ENCODE measurements around the gene ALAD. TPM values are rescaled to one million over a fixed set of nuclear protein-coding genes. Genes with fewer than 3 reads are reported as not detected.
"Not testable (repeated sequence)": the region's sequence is repeated elsewhere in the genome, so short reads cannot be mapped to it uniquely, and the experiment has no call there.

Gene ALAD
- total RNA-seq, 1 donor from 2014 or later = 23.7 TPM

- peaks cover 7% of the 10 kb centered on the region for H3K4me1 Mint-ChIP-seq (ENCODE audit: low read depth)
- intact Hi-C loops (cut with micrococcal nuclease) = no loop called here
- no peak overlapping the region for H3K4me3 Mint-ChIP-seq
- H3K9me3 Mint-ChIP-seq = no peaks in the 10 kb centered on the region
- no peaks in the 10 kb centered on the region for H3K27me3 Mint-ChIP-seq (ENCODE audit: insufficient read depth)
- peaks cover 15% of the 10 kb centered on the region for H3K36me3 Mint-ChIP-seq (ENCODE audit: low read depth)
- no peak overlapping the region for H3K27ac Mint-ChIP-seq
- no peak for DNase-seq (ENCODE audit: low spot score)
Measured at GRCh38 chr9:113391917-113392316, 9.2 kb downstream of the ALAD start.

- H3K9me3 Mint-ChIP-seq = no peaks in the 10 kb centered on the region
- no peaks in the 10 kb centered on the region for H3K4me1 Mint-ChIP-seq (ENCODE audit: low read depth)
- intact Hi-C loops (cut with micrococcal nuclease) = no loop called here
- no peak for DNase-seq (ENCODE audit: low spot score)
- H3K27ac Mint-ChIP-seq = no peak overlapping the region
- H3K36me3 Mint-ChIP-seq (ENCODE audit: low read depth) = peaks cover 14% of the 10 kb centered on the region
- H3K4me3 Mint-ChIP-seq = no peak overlapping the region
- H3K27me3 Mint-ChIP-seq (ENCODE audit: insufficient read depth) = no peaks in the 10 kb centered on the region
Measured at GRCh38 chr9:113390192-113390960, 10.7 kb downstream of the ALAD start.

- H3K9me3 Mint-ChIP-seq = no peaks in the 10 kb centered on the region
- H3K4me3 Mint-ChIP-seq = no peak overlapping the region
- no peak for DNase-seq (ENCODE audit: low spot score)
- H3K36me3 Mint-ChIP-seq (ENCODE audit: low read depth) = peaks cover 12% of the 10 kb centered on the region
- no peaks in the 10 kb centered on the region for H3K4me1 Mint-ChIP-seq (ENCODE audit: low read depth)
- intact Hi-C loops (cut with micrococcal nuclease) = no loop called here
- H3K27me3 Mint-ChIP-seq (ENCODE audit: insufficient read depth) = no peaks in the 10 kb centered on the region
- H3K27ac Mint-ChIP-seq = no peak overlapping the region
Measured at GRCh38 chr9:113389451-113389850, 11.6 kb downstream of the ALAD start.

GRCh38 chr9:113388833-113389232 lies 12.3 kb downstream of the ALAD start:
- intact Hi-C loops (cut with micrococcal nuclease) = no loop called here
- Mint-ChIP-seq H3K4me3 (no peak overlapping the region), H3K9me3 (no peaks in the 10 kb centered on the region), H3K4me1 (ENCODE audit: low read depth) (no peaks in the 10 kb centered on the region), H3K27ac (no peak overlapping the region), H3K36me3 (ENCODE audit: low read depth) (peaks cover 12% of the 10 kb centered on the region), H3K27me3 (ENCODE audit: insufficient read depth) (no peaks in the 10 kb centered on the region)
- DNase-seq (ENCODE audit: low spot score) = no peak

- no peak for DNase-seq (ENCODE audit: low spot score)
- Mint-ChIP-seq H3K27ac (no peak overlapping the region), H3K27me3 (ENCODE audit: insufficient read depth) (no peaks in the 10 kb centered on the region), H3K36me3 (ENCODE audit: low read depth) (peaks cover 12% of the 10 kb centered on the region), H3K9me3 (no peaks in the 10 kb centered on the region), H3K4me3 (no peak overlapping the region), H3K4me1 (ENCODE audit: low read depth) (no peaks in the 10 kb centered on the region)
- intact Hi-C loops (cut with micrococcal nuclease) = no loop called here
Measured at GRCh38 chr9:113387560-113388230, 13.4 kb downstream of the ALAD start.

- Mint-ChIP-seq H3K9me3 (no peaks in the 10 kb centered on the region), H3K4me1 (ENCODE audit: low read depth) (no peaks in the 10 kb centered on the region), H3K36me3 (ENCODE audit: low read depth) (peaks cover 11% of the 10 kb centered on the region), H3K27ac (no peak overlapping the region), H3K27me3 (ENCODE audit: insufficient read depth) (no peaks in the 10 kb centered on the region), H3K4me3 (no peak overlapping the region)
- intact Hi-C loops (cut with micrococcal nuclease) = no loop called here
- DNase-seq (ENCODE audit: low spot score) = no peak
Measured at GRCh38 chr9:113386571-113387393, 14.3 kb downstream of the ALAD start.

GRCh38 chr9:113381909-113382411 lies 19.1 kb downstream of the ALAD start:
- Mint-ChIP-seq H3K4me3 (no peak overlapping the region), H3K27me3 (ENCODE audit: insufficient read depth) (no peaks in the 10 kb centered on the region), H3K9me3 (no peaks in the 10 kb centered on the region), H3K27ac (no peak overlapping the region), H3K4me1 (ENCODE audit: low read depth) (peaks cover 6% of the 10 kb centered on the region), H3K36me3 (ENCODE audit: low read depth) (peaks cover 2% of the 10 kb centered on the region)
- DNase-seq (ENCODE audit: low spot score) = no peak
- intact Hi-C loops (cut with micrococcal nuclease) = no loop called here

- H3K9me3 Mint-ChIP-seq; H3K27me3 Mint-ChIP-seq (ENCODE audit: insufficient read depth); intact Hi-C loops (cut with micrococcal nuclease); H3K4me1 Mint-ChIP-seq (ENCODE audit: low read depth); H3K4me3 Mint-ChIP-seq; DNase-seq (ENCODE audit: low spot score); H3K36me3 Mint-ChIP-seq (ENCODE audit: low read depth): not testable (repeated sequence)
- H3K27ac Mint-ChIP-seq = peak overlapping the region; percentile 40
Measured at GRCh38 chr9:113381441-113381840, 19.6 kb downstream of the ALAD start.

- Mint-ChIP-seq H3K27ac (no peak overlapping the region), H3K36me3 (ENCODE audit: low read depth) (no peaks in the 10 kb centered on the region), H3K9me3 (no peaks in the 10 kb centered on the region), H3K4me3 (no peak overlapping the region), H3K4me1 (ENCODE audit: low read depth) (peaks cover 6% of the 10 kb centered on the region), H3K27me3 (ENCODE audit: insufficient read depth) (no peaks in the 10 kb centered on the region)
- intact Hi-C loops (cut with micrococcal nuclease) = no loop called here
- DNase-seq (ENCODE audit: low spot score) = no peak
Measured at GRCh38 chr9:113380869-113381378, 20.2 kb downstream of the ALAD start.

- peaks cover 17% of the 10 kb centered on the region for H3K4me1 Mint-ChIP-seq (ENCODE audit: low read depth)
- DNase-seq (ENCODE audit: low spot score); H3K36me3 Mint-ChIP-seq (ENCODE audit: low read depth); intact Hi-C loops (cut with micrococcal nuclease); H3K27ac Mint-ChIP-seq; H3K9me3 Mint-ChIP-seq; H3K27me3 Mint-ChIP-seq (ENCODE audit: insufficient read depth); H3K4me3 Mint-ChIP-seq: not testable (repeated sequence)
Measured at GRCh38 chr9:113379829-113380210, 21.3 kb downstream of the ALAD start.

GRCh38 chr9:113379094-113379828 lies 21.8 kb downstream of the ALAD start:
- DNase-seq (ENCODE audit: low spot score); H3K36me3 Mint-ChIP-seq (ENCODE audit: low read depth); intact Hi-C loops (cut with micrococcal nuclease): not testable (repeated sequence)

More at GRCh38 chr9:113379094-113379828, 21.8 kb downstream of the ALAD start:
- not testable (repeated sequence) for H3K4me3 Mint-ChIP-seq; H3K27me3 Mint-ChIP-seq (ENCODE audit: insufficient read depth); H3K9me3 Mint-ChIP-seq
- Mint-ChIP-seq H3K27ac (peak overlapping the region; percentile 12), H3K4me1 (ENCODE audit: low read depth) (peaks cover 18% of the 10 kb centered on the region)

Measured in activated T-helper 1 cell treated with anti-CD3 and anti-CD28 coated beads, Interleukin-12 subunit alpha, Interleukin-12 subunit beta, Interleukin-2, Interleukin-4 antibody, amounts not matched to agents 30 ng/mL and 10 ng/mL and 1 ng/mL, durations not matched to agents 14 hours and 24 hours and 36 hours (primary cell).